SK-N-MC (cell line): ENCODE data around the gene RNF144A.

Experiments
- DNase-seq: peaks from one replicate; pipeline ENCODE4 v3.0.0-alpha.2; 2011; ENCODE audit warnings: low read depth, low spot score
- H3K27ac ChIP-seq: fragments of 200-600 bp; sonication (generic); 2 replicates; pipeline ENCODE4 v1.5.1; 2016; ENCODE audit warnings: mixed run types
- H3K36me3 ChIP-seq: fragments of 200-600 bp; sonication (generic); 2 replicates; pipeline ENCODE4 v1.6.1; 2017; ENCODE audit warnings: antibody characterized with exemption, low read length, mixed read lengths; ENCODE audit not compliant: insufficient read depth
- H3K4me3 ChIP-seq: fragments of 200-600 bp; sonication (generic); 2 replicates; pipeline ENCODE4 v1.5.1; 2016
- H3K9ac ChIP-seq: fragments of 200-600 bp; sonication (generic); 2 replicates; pipeline ENCODE4 v1.8.0; 2017; ENCODE audit warnings: mixed run types, mixed read lengths; ENCODE audit not compliant: insufficient read length
- H3K9me3 ChIP-seq: fragments of 200-600 bp; sonication (generic); 2 replicates; pipeline ENCODE4 v1.6.1; 2017; ENCODE audit warnings: low read depth, mild to moderate bottlenecking, antibody characterized with exemption, low read length, moderate library complexity, mixed read lengths
- EZH2 ChIP-seq: fragments of 200-600 bp; sonication (generic); IDR thresholded peaks from one replicate; pipeline ENCODE4 v1.6.1; 2017; ENCODE audit warnings: antibody characterized with exemption
- FOXP2 ChIP-seq: optimal IDR thresholded peaks from 2 replicates; pipeline ENCODE3; 2011; ENCODE audit warnings: mild to moderate bottlenecking, moderate library complexity; ENCODE audit not compliant: insufficient read depth; ENCODE audit errors: extremely low read length, control extremely low read depth
- POLR2AphosphoS5 ChIP-seq: IDR thresholded peaks from 2 replicates; pipeline ENCODE4 v1.6.1; 2012; ENCODE audit warnings: mild to moderate bottlenecking, low read depth, low read length, borderline replicate concordance

The RNF144A gene

DNA sequence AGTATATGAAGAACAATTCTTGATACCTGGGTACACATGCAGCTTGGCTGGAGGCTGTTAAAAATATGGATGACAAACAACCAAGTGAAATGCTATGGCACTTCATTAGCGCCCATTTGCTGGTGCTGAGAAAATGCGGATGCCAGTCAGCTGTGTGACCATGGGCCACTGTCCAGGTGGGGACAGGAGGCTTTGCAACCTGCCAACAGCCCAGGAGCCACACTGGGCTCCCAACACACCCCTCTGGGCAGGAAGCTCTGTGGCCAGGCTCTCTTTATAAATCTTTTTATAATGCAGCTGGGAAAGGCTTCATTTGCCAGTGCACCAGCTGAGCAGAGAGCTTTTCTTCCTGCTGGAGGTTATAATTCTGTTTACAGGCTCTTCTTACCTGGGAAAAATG lies 19.9 kb downstream of the RNF144A start:
- Histone ChIP-seq H3K4me3 (no peak overlapping the region), H3K27ac (no peak overlapping the region), H3K9me3 (no peaks in the 10 kb centered on the region), H3K36me3 (peaks cover 16% of the 10 kb centered on the region; the same call in 1 of the 2 replicates), H3K9ac (no peak overlapping the region)
- DNase-seq: no peak
- TF ChIP-seq POLR2AphosphoS5: no peak
- no peak for TF ChIP-seq EZH2
- TF ChIP-seq FOXP2: no peak

DNA sequence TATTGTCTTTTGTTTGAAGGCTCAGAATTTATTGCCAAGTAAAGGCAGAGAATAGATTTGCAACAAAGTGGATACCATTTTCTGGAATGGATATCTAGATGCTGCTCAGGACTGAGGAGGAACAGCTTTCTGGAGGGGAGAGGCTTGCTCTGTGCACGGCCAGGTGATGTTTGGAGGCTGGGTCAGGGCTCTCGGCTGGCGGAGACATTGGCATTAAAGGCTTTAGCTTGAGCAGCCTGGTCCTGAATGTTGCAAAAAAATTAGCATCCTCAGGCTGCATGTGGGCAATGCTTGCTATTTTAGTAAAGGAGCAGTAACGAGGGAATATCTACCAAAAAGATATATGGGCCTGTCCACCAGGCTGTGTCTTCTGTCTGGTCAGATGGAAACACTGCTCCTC lies 20.4 kb downstream of the RNF144A start:
- TF ChIP-seq POLR2AphosphoS5: no peak
- H3K4me3 ChIP-seq: no peak overlapping the region

GRCh38 chr2:6939071-6939470 lies 21.9 kb downstream of the RNF144A start:
- H3K36me3 ChIP-seq: peaks cover 26% of the 10 kb centered on the region; the same call in 1 of the 2 replicates
- no peak for DNase-seq
- no peaks in the 10 kb centered on the region for H3K9me3 ChIP-seq
- no peak overlapping the region for H3K4me3 ChIP-seq
- H3K27ac ChIP-seq: no peak overlapping the region
- H3K9ac ChIP-seq: no peak overlapping the region
- TF ChIP-seq FOXP2: no peak

More for the DNA sequence above, 20.4 kb downstream of the RNF144A start:
- Histone ChIP-seq H3K9me3 (no peaks in the 10 kb centered on the region), H3K27ac (no peak overlapping the region), H3K36me3 (peaks cover 20% of the 10 kb centered on the region; the same call in 1 of the 2 replicates), H3K9ac (no peak overlapping the region)
- no peak for DNase-seq

- Histone ChIP-seq H3K9ac (peak overlapping the region; percentile 22), H3K27ac (no peak overlapping the region), H3K36me3 (peaks cover 31% of the 10 kb centered on the region), H3K9me3 (no peaks in the 10 kb centered on the region), H3K4me3 (no peak overlapping the region)
- no peak for TF ChIP-seq POLR2AphosphoS5
- no peak for TF ChIP-seq EZH2
- no peak for TF ChIP-seq FOXP2
- no peak for DNase-seq
Observed at GRCh38 chr2:6940820-6941219, 23.6 kb downstream of the RNF144A start.

DNA sequence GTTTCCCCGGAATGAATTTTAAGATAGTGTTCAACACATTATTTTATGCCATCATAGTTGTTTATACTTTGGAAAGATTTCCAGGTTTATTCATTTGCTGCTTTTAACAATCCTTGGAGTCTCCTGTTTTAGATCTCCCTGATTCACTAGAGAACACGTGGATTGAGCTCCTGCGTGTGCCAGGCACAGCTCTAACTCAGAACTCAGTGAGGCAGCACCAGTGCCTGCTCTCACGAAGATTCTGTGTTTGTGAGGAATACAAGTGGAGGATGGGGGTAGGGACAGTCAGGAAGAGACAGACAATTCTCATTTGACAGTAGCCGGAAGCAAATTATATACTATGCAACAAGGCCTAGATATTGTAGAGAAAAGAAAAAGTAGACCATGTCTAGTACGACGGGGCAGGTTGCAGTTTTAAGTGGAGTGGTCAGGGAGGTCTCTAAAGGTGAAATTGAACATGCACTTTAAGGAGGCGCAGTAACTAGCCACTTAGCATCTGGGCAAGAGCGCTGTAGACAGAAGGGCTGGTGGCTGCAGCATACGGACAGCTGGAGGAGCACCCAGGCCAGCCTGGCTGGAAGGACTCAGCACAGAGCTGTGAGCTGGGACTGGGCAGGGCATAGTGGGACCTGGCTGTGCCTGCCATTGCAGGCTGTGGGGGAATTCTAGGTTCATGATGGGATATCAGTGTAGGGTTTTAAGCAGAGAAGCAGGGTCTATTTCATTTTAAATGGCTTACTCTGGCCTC lies 24.3 kb downstream of the RNF144A start:
- TF ChIP-seq FOXP2 (no peak), POLR2AphosphoS5 (no peak), EZH2 (no peak)
- H3K27ac ChIP-seq: 0 out of 2 replicates have a peak overlapping the region, but pooled peaks have one; percentile 16

GRCh38 chr2:6942848-6943247 lies 25.6 kb downstream of the RNF144A start:
- peaks cover 31% of the 10 kb centered on the region for H3K36me3 ChIP-seq
- H3K27ac ChIP-seq: no peak overlapping the region
- no peak overlapping the region for H3K9ac ChIP-seq
- no peaks in the 10 kb centered on the region for H3K9me3 ChIP-seq
- DNase-seq: no peak
- TF ChIP-seq FOXP2 (no peak), POLR2AphosphoS5 (no peak), EZH2 (no peak)
- H3K4me3 ChIP-seq: no peak overlapping the region

More for the DNA sequence above, 24.3 kb downstream of the RNF144A start:
- Histone ChIP-seq H3K9ac (no peak overlapping the region), H3K9me3 (no peaks in the 10 kb centered on the region), H3K4me3 (no peak overlapping the region), H3K36me3 (peaks cover 31% of the 10 kb centered on the region)
- no peak for DNase-seq

- Histone ChIP-seq H3K9ac (no peak overlapping the region), H3K9me3 (no peaks in the 10 kb centered on the region), H3K36me3 (peaks cover 34% of the 10 kb centered on the region), H3K27ac (no peak overlapping the region), H3K4me3 (no peak overlapping the region)
- no peak for DNase-seq
- no peak for TF ChIP-seq FOXP2
- no peak for TF ChIP-seq EZH2
Observed at GRCh38 chr2:6943523-6943922, 26.3 kb downstream of the RNF144A start.

GRCh38 chr2:6943971-6944370 lies 26.8 kb downstream of the RNF144A start:
- no peak overlapping the region for H3K27ac ChIP-seq
- no peak overlapping the region for H3K4me3 ChIP-seq
- no peak for TF ChIP-seq EZH2
- TF ChIP-seq FOXP2: no peak
- no peak for TF ChIP-seq POLR2AphosphoS5
- H3K9ac ChIP-seq: no peak overlapping the region
- no peak for DNase-seq
- H3K36me3 ChIP-seq: peaks cover 36% of the 10 kb centered on the region
- no peaks in the 10 kb centered on the region for H3K9me3 ChIP-seq

GRCh38 chr2:6944555-6944954 lies 27.3 kb downstream of the RNF144A start:
- Histone ChIP-seq H3K9ac (no peak overlapping the region), H3K9me3 (no peaks in the 10 kb centered on the region), H3K27ac (no peak overlapping the region), H3K36me3 (peaks cover 36% of the 10 kb centered on the region), H3K4me3 (no peak overlapping the region)
- DNase-seq: no peak
- TF ChIP-seq EZH2 (no peak), FOXP2 (no peak), POLR2AphosphoS5 (no peak)
